Stimulated activated CD8-positive, alpha-beta memory T cell treated with anti-CD3 and anti-CD28 coated beads, Interleukin-15, amount 100 ng/mL, for 48 hours (primary cell): Measurements from ENCODE around the gene SLC22A3.
"Not testable (repeated sequence)": the region's sequence is repeated elsewhere in the genome, so short reads cannot be mapped to it uniquely, and the experiment has no call there.

Experiments used
- DNase-seq, 2 donors: peaks; one replicate each; pipeline ENCODE4 v3.0.0-alpha.2; 2020; ENCODE audit warnings: low read depth in 2 of 2

Gene SLC22A3

DNA sequence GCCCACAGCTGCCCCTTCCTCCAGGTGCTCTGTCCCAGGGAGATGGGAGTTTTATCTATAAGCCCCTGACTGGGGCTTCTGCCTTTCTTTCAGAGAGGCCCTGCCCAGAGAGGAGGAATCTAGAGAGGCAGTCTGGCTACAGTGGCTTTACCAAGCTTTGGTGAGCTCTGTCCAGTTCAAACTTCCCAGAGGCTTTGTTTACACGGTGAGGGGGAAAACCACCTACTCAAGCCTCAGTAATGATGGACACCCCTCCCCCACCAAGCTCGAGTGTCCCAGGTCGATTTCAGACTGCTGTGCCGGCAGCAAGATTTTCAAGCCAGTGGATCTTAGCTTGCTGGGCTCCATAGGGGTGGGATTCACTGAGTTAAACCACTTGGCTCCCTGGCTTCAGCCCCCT lies 25.4 kb downstream of the SLC22A3 start:
- not testable (repeated sequence) for DNase-seq

DNA sequence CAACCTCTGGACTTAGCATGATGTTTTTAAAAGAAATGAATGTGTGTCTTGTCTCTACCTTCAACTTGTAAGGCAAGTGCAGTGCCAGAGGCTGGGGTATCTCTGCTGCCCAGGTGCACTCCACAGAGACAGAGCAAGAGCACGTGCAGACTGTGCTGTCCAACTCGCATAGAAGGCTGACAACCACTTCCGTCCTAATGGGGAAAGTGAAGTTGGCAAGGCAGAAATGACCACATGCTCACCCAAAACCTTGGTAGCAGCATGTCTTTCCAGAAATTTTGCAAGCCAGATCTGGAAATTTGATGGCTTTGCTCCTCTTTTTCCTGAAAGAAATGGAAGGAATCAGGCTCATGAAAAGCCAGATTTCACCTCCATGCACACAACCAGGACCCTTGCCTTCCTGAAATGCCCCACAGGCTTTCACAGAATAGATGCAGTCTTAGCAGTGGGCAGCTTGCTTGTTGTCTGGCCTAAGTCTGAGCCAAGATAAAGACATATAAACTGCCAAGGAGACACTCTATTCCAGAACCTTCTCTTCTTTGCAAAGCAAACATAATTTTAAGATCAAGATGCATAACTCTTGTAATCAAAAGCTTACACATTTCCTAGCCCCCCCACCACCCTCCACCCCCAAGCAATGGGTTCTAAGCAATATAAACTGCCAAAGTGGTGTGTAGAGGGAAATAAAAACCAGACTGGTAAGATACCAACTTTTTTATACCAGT lies 26.8 kb downstream of the SLC22A3 start:
- DNase-seq = no peak

DNA sequence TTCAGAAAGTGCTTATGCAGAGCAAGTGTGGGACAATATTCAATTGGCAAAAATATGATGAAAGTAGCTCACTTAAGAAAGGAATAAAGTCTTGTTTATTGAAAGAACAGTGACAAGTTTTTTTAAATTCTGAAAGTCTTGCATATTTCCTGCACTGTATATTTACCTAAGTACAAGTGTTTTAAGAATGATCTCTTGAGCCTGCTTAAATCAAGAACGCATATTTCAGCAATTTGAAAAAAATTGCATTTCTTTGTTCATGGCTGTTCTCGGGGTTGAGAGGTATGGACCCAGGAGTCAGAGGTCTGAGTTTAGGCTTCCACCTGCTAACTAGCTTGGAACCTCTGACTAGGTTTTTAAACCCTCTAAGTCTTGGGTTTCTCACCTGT lies 27.4 kb downstream of the SLC22A3 start:
- no peak for DNase-seq

DNA sequence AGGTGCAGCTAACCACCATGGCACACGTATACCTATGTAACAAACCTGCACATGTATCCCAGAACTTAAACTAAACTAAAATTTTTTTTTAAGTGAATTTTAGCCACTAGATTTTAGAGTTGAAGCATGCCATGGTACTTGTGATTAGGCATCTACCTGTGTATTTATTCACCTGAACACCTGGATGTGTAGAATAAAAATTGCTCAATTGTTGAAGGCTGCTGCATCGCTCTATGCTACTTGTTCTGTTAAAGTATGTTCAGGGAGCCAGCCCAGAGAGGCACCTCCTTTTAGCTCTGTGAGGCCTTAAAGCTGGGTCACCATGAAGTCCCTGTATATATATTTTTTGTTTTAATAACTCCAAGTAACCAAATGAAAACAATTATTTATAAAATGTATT lies 28.3 kb downstream of the SLC22A3 start:
- no peak for DNase-seq

DNA sequence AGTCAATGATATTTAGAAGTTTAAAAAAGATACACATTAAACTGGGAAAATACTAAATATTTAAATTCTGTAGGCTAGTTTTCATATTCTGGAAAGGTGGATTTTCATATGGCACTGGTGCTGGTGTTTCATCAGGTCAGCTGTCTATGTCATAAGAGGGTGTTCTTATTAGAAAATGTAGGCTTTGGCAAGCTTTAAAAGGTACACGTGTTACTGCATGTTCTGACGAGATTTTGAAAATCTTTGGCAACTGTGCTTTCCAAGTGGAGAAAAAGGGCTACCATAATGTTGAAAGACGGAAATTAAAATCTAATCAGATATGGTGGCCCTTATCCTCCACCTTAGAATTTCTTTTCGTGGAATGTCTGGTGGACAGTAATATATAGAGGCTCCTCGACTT lies 30.0 kb downstream of the SLC22A3 start:
- no peak for DNase-seq

GRCh38 chr6:160378882-160379281 lies 30.7 kb downstream of the SLC22A3 start:
- DNase-seq = no peak

GRCh38 chr6:160379466-160379865 lies 31.3 kb downstream of the SLC22A3 start:
- DNase-seq = no peak

DNA sequence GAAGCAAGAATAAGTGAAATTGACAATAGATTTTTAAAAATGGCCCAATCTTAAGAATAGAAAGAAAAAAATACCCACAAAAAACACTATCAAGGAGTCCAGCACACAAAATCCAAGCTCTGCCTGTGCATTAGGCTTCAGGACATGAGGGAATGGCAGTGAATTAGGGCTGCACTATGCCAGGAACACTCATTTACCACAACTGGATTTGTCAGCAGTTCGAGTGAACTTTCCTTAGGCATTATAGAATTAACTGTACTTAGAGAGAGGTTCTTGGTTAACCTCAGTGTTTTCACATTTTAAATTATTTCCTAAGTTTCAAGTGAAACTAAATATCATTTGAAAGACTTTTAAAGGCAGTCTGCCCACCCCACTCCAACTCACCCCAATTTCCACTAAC lies 34.8 kb downstream of the SLC22A3 start:
- no peak for DNase-seq

GRCh38 chr6:160386869-160387530 lies 38.8 kb downstream of the SLC22A3 start:
- no peak for DNase-seq

GRCh38 chr6:160387916-160388643 lies 39.9 kb downstream of the SLC22A3 start:
- no peak for DNase-seq

DNA sequence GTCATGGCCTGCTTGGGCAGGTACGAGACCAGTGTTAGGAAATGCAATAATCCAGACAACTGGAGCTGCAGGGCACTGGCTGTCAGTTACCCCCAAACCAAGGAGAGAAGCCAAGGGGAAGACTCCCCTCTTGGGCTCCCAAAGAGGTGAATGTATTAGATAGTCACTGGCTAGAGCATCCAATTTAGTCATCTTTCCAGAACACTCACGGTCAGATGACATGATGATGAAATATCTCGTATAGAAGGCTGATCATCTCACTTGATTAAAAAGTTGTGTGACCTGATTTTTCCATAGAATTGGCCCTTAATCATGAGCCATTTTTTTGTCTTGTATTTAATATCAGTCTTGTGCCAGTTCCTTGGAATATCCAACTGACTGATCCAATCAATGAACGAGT lies 40.7 kb downstream of the SLC22A3 start:
- no peak for DNase-seq

DNA sequence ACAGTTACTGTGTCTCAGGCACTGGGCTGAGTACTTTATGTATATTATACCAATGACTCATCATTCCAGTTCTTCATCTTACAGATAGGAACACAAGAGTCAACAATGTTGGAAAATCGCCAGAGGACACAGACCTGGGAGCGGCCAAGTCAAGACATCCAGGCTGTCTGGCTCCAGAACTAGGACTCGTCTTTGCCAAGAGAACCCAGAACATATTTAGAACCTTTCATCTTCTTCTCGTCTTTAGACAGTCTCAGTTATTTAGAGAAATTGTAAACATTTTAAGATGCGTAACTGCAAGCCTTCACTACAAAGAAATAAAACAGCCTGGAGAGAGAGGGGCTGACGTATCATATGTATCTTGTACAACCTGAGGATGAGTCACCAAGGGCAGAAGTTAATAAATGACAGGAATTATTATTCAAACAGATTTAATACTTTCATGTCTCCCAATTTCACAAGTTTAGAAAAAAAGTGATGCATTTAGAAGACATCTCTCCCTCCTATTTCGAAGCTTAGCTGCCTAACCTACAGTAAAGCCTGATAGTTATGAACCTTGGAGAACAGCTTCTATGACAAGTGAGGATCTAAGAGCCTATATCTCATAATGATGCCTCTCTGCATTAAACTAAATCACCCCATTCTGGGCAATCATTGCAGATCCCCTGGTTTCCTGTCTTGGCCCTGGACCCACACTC lies 43.4 kb downstream of the SLC22A3 start:
- DNase-seq = no peak

DNA sequence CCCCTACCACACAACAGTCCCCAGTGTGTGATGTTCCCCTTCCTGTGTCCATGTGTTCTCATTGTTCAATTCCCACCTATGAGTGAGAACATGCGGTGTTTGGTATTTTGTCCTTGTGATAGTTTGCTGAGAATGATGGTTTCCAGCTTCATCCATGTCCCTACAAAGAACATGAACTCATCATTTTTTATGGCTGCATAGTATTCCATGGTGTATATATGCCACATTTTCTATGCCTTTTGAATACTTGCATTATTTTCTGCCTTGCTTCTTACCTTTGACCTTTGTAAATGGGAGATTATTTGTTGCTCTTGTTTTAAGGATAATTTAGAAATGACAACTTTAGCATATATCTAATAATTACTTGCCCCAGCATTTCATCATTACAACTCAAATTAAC lies 45.3 kb downstream of the SLC22A3 start:
- DNase-seq = not testable (repeated sequence)

DNA sequence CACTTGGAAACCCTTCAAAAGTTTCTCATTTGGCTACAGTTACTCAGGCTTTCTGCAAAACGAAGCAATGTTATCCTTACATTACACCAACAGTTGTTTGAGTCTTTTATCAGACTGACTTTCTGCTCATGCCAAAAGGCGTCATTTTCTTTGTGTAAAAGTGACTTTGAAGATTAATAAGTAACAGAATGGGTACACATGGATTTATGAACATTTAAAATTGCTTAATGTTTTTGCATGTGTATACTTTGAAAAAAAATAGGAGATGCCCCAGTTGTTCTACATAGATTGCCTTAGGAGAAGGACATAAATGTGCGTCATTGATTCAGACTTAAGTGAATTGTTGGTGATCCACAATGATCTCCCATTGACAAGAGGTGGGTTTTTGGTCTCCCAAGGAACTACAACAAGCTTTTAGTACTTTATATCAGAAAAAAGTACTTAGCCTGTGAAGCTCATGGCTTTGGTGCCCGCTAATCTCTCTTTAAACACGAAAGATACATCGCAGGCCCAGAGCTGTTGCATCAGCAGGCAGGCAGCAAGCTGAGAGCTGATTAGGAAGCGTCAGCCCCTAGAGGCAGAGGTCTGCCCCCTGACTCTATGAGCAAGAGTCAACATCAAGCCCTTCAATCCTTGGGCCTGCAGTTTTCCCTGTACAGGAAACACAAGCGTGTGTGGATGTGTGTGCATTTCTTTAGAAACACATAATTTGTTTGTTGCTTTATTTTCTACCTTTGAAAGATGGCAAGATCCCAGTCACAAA lies 45.9 kb downstream of the SLC22A3 start:
- no peak for DNase-seq

DNA sequence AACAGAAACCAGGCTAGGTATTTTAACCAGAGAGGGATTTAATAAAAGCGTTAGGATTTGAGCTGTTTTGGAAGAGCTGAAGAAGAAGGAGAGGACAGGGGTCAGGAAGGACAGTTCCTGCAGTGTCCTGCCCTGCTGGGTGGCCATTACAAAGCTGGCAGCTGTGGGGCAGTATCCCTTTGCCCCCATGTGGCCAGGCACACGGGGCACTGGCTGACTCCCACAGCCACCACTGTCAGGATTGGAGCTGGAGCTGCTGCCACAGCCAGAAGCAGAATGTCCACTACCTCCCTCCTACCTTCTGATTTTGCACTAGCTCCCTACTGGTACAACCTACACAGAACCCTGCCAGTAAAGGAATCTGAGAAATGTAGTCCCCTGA lies 46.5 kb downstream of the SLC22A3 start:
- DNase-seq = no peak

DNA sequence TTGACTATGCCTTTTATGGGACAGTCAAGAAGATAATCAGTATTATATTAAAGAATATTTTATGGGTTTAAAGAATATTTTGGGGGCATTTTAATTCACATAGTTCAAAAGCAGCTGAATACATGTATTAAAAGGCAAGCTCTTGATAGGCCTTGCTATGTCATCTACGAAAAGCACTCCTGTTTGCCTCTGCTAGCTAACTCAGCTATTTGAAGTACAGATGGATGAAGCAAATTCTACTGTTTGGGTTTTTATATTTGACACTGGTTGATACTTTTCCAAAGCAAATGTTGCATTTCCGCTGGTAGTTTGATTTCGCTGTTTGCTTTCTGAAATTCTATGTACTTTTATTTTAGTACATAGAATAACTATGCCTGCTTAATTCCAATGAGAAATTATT lies 47.0 kb downstream of the SLC22A3 start:
- DNase-seq = no peak

- no peak for DNase-seq
Measured at GRCh38 chr6:160396292-160396691, 48.1 kb downstream of the SLC22A3 start.

- no peak for DNase-seq
Measured at GRCh38 chr6:160398674-160399271, 50.6 kb downstream of the SLC22A3 start.

- DNase-seq = no peak
Measured at GRCh38 chr6:160400446-160400845, 52.3 kb downstream of the SLC22A3 start.

- DNase-seq = no peak
Measured at GRCh38 chr6:160408528-160408927, 60.4 kb downstream of the SLC22A3 start.

DNA sequence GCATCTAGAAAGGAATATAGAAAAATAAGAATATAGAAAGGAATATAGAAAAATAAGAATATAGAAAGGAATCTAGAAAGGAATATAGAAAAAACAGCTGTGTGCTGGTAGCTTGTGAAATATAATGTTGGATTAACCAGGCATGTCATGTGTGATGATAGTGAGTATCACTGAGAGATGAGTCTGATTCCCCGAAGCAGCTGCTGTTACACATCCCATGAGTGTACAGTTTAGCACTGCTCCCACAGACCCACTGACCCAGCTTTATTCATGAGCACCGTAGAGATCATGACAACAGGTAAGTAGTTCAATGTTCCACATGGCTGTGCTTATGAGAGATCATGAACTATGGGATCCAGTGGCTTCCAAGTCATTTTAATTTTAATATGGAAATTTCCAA lies 64.8 kb downstream of the SLC22A3 start:
- no peak for DNase-seq
